GM12865 (cell line): ENCODE results near the gene C16orf74.

Experiments
- DNase-seq: peaks from one replicate; pipeline ENCODE4 v3.0.0; 2010; ENCODE audit warnings: low read depth
- H3K4me3 ChIP-seq: 2 replicates; pipeline ENCODE4 v1.5.1; 2011; ENCODE audit warnings: mild to moderate bottlenecking, low read depth, low read length, control low read depth
- TF ChIP-seq, protein P1 (sequence below): IDR thresholded peaks from 2 replicates; pipeline ENCODE4 v1.5.1; 2011; ENCODE audit warnings: low read length, control low read depth, low read depth, inconsistent platforms; ENCODE audit not compliant: insufficient read depth; ENCODE audit errors: missing control alignments

C16orf74 gene

GRCh38 chr16:85659336-85659735, 91.6 kb downstream of the C16orf74 start:
- TF ChIP-seq, protein P1, sequence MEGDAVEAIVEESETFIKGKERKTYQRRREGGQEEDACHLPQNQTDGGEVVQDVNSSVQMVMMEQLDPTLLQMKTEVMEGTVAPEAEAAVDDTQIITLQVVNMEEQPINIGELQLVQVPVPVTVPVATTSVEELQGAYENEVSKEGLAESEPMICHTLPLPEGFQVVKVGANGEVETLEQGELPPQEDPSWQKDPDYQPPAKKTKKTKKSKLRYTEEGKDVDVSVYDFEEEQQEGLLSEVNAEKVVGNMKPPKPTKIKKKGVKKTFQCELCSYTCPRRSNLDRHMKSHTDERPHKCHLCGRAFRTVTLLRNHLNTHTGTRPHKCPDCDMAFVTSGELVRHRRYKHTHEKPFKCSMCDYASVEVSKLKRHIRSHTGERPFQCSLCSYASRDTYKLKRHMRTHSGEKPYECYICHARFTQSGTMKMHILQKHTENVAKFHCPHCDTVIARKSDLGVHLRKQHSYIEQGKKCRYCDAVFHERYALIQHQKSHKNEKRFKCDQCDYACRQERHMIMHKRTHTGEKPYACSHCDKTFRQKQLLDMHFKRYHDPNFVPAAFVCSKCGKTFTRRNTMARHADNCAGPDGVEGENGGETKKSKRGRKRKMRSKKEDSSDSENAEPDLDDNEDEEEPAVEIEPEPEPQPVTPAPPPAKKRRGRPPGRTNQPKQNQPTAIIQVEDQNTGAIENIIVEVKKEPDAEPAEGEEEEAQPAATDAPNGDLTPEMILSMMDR = no peak
- no peak for DNase-seq

DNA sequence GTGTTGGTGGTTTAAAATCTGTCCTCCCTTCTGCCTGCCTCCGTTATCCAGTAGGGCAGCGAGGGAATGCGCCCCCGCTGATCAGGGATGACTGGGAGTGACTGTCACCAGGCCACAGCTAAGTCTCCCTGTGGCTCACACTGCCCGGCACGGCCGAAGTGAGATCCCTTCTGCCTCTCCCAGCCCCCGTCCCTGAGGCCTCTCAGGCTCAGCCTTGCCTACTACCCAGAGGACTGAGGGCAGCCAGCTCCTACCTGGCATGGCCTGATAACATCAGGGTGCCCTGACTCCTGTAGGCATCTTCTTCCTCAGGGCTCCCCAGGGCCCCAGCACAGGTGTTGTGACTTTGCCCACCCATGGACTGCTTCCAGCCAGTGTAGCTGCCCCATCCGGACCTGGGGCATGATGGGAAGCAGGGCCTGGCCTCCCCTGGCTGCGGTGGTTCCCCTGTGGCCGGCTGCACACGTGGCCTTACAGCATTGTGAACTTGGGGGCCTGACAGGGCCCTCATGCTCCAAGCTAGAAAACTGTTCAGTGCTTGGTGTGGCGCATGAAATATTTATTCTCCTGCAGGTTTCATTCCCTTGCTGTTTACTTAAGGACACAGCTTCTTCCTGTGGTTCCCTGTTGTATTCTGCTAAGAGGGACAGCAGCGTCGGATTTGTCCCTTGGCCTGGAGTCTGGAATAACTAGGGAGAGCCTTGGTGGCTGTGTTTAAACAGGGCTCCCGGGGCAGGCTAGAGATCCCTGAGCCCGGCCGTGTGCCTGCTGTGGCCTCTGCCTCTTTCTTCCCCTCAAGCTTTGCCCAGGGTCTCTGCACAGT, 92.2 kb downstream of the C16orf74 start:
- TF ChIP-seq, protein P1 = no peak
- H3K4me3 ChIP-seq = no peak overlapping the region
- DNase-seq = no peak

More at GRCh38 chr16:85659336-85659735, 91.6 kb downstream of the C16orf74 start:
- H3K4me3 ChIP-seq = no peak overlapping the region

DNA sequence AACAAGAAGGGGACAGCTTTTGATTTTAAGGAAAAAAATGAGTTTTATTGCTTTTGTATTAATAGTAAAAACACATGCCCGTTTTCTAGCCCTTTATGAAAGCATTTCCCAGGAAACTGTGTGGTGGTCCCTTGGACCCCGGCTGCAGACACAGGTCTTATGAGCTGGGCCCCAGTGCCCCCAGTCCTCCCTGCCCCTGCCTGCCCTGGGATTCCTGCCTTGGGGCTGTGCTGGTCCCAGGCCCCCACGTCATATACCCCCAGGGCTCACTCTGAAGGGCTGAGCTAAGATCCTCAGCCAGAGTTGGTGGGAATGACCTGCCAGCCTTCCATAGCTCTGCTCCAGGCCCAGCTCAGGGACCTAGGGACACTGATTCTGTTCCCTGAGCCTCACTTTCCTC, 92.9 kb downstream of the C16orf74 start:
- TF ChIP-seq, protein P1 = no peak
- no peak for DNase-seq
- H3K4me3 ChIP-seq = no peak overlapping the region
